GM23338 (cell line): Measurements from ENCODE around the gene ACOX2. TPM values are rescaled to one million over a fixed set of nuclear protein-coding genes. Genes with fewer than 3 reads are reported as not detected.

Source experiments
- ATAC-seq: fragments of 200-7000 bp; cut with Tn5 transposase; 3 replicates; pipeline ENCODE4 v1.9.1; 2020
- DNase-seq: peaks from one replicate; pipeline ENCODE4 v3.0.0-alpha.2; 2015; ENCODE audit warnings: low spot score
- H2AFZ ChIP-seq: fragments of 200-600 bp; sonication (generic); 2 replicates; pipeline ENCODE4 v1.8.0; 2016; ENCODE audit warnings: antibody characterized with exemption, mild to moderate bottlenecking, moderate library complexity
- H3F3A ChIP-seq: fragments of 200-600 bp; sonication (generic); replicated peaks from 2 replicates; pipeline ENCODE4 v1.8.0; 2017; ENCODE audit warnings: antibody characterized with exemption, mixed run types, low read depth
- H3K27ac ChIP-seq: fragments of 200-600 bp; sonication (generic); 2 replicates; pipeline ENCODE4 v1.6.1; 2016; ENCODE audit warnings: low read depth
- H3K27me3 ChIP-seq: fragments of 200-600 bp; sonication (generic); 2 replicates; pipeline ENCODE4 v1.8.0; 2016; ENCODE audit warnings: mild to moderate bottlenecking, mixed run types, moderate library complexity; ENCODE audit not compliant: insufficient read depth
- H3K36me3 ChIP-seq: fragments of 200-600 bp; sonication (generic); 2 replicates; pipeline ENCODE4 v1.8.0; 2016; ENCODE audit warnings: mild to moderate bottlenecking; ENCODE audit not compliant: insufficient read depth
- H3K4me1 ChIP-seq: fragments of 200-600 bp; sonication (generic); 2 replicates; pipeline ENCODE4 v1.8.0; 2016; ENCODE audit warnings: mild to moderate bottlenecking, moderate library complexity; ENCODE audit not compliant: insufficient read depth
- H3K4me2 ChIP-seq: fragments of 200-600 bp; sonication (generic); 2 replicates; pipeline ENCODE4 v1.7.1; 2017; ENCODE audit warnings: mixed run types
- H3K4me3 ChIP-seq: fragments of 200-600 bp; sonication (generic); 2 replicates; pipeline ENCODE4 v1.6.1; 2016; ENCODE audit warnings: mixed run types
- H3K79me2 ChIP-seq: fragments of 200-600 bp; sonication (generic); replicated peaks from 2 replicates; pipeline ENCODE4 v1.8.0; 2017; ENCODE audit warnings: mild to moderate bottlenecking; ENCODE audit not compliant: insufficient read depth
- H3K9me2 ChIP-seq: fragments of 200-600 bp; sonication (generic); 2 replicates; pipeline ENCODE4 v1.8.0; 2017; ENCODE audit not compliant: insufficient read depth
- H4K20me1 ChIP-seq: fragments of 200-600 bp; sonication (generic); replicated peaks from 2 replicates; pipeline ENCODE4 v1.8.0; 2017; ENCODE audit warnings: mild to moderate bottlenecking; ENCODE audit not compliant: insufficient read depth
- H3K27ac Mint-ChIP-seq: 2 replicates; pipeline ENCODE4 v1.8.0; 2020; ENCODE audit warnings: inconsistent platforms, mild to moderate bottlenecking, moderate library complexity, mixed read lengths
- H3K27me3 Mint-ChIP-seq: 3 replicates; pipeline ENCODE4 v1.8.0; 2022; ENCODE audit warnings: low read depth, mild to moderate bottlenecking, moderate library complexity, mixed read lengths, inconsistent platforms; ENCODE audit not compliant: insufficient read depth, poor library complexity
- H3K36me3 Mint-ChIP-seq: 3 replicates; pipeline ENCODE4 v1.8.0; 2021; ENCODE audit warnings: low read depth, mild to moderate bottlenecking, inconsistent platforms, moderate library complexity, mixed read lengths
- H3K4me1 Mint-ChIP-seq: 3 replicates; pipeline ENCODE4 v1.8.0; 2020; ENCODE audit warnings: mild to moderate bottlenecking, inconsistent platforms, mixed read lengths
- H3K4me3 Mint-ChIP-seq: 3 replicates; pipeline ENCODE4 v1.8.0; 2021; ENCODE audit warnings: moderate library complexity, mild to moderate bottlenecking, inconsistent platforms, mixed read lengths
- H3K9me3 Mint-ChIP-seq: 3 replicates; pipeline ENCODE4 v1.8.0; 2020; ENCODE audit warnings: moderate library complexity, mild to moderate bottlenecking, inconsistent platforms, mixed read lengths
- CREB1 ChIP-seq: fragments of 250-450 bp; sonication (Bioruptor Pico); IDR thresholded peaks from 2 replicates; pipeline ENCODE4 v1.5.0; 2020; ENCODE audit warnings: low read depth, mild to moderate bottlenecking, moderate library complexity
- ETS1 ChIP-seq: IDR thresholded peaks from 2 replicates; pipeline ENCODE4 v1.6.1; 2016; ENCODE audit warnings: antibody characterized with exemption
- EZH2 ChIP-seq: fragments of 200-600 bp; sonication (generic); IDR thresholded peaks from one replicate; pipeline ENCODE4 v1.8.0; 2017; ENCODE audit warnings: antibody characterized with exemption, mild to moderate bottlenecking, low read depth; ENCODE audit not compliant: unreplicated experiment
- EZH2phosphoT487 ChIP-seq: fragments of 200-600 bp; sonication (generic); IDR thresholded peaks from one replicate; pipeline ENCODE4 v1.8.1; 2018; ENCODE audit warnings: antibody characterized with exemption; ENCODE audit not compliant: unreplicated experiment
- JUNB ChIP-seq: IDR thresholded peaks from one replicate; pipeline ENCODE4 v1.6.1; 2016; ENCODE audit warnings: antibody characterized with exemption; ENCODE audit not compliant: unreplicated experiment
- NANOG ChIP-seq: IDR thresholded peaks from 2 replicates; pipeline ENCODE4 v1.6.1; 2016; ENCODE audit warnings: antibody characterized with exemption, borderline replicate concordance
- POLR2AphosphoS5 ChIP-seq: IDR thresholded peaks from 2 replicates; pipeline ENCODE4 v1.6.1; 2016; ENCODE audit warnings: antibody characterized with exemption, low read depth
- STAT1 ChIP-seq: IDR thresholded peaks from one replicate; pipeline ENCODE4 v1.6.1; 2016; ENCODE audit warnings: antibody characterized with exemption; ENCODE audit not compliant: unreplicated experiment
- ZNF114 ChIP-seq: fragments of 250-450 bp; sonication (Bioruptor Pico); IDR thresholded peaks from 2 replicates; pipeline ENCODE4 v1.5.0; 2020; ENCODE audit warnings: mild to moderate bottlenecking, moderate library complexity
- ZNF331 ChIP-seq: fragments of 250-450 bp; sonication (Bioruptor Pico); IDR thresholded peaks from 2 replicates; pipeline ENCODE4 v1.5.0; 2020; ENCODE audit warnings: low read depth, mild to moderate bottlenecking, moderate library complexity
- ZNF462 ChIP-seq: fragments of 250-450 bp; sonication (Bioruptor Pico); IDR thresholded peaks from 2 replicates; pipeline ENCODE4 v1.5.0; 2020; ENCODE audit warnings: mild to moderate bottlenecking, moderate library complexity
- polyA plus RNA-seq: library from polyadenylated mRNA; unstranded; fragments of >200 nt; fragmentation: Nextera tagmentation; extraction: Ambion mirVana; gene quantifications from 2 replicates; pipeline ENCODE4 v1.2.1, GENCODE V29; 2016
- total RNA-seq: library from RNA; depleted of rRNA; stranded (reverse); fragments of >200 nt; shearing (Covaris generic); gene quantifications from 2 replicates; pipeline ENCODE4 v1.2.3, GENCODE V29; 2014
- TF ChIP-seq, protein P1 (sequence below): IDR thresholded peaks from one replicate; pipeline ENCODE4 v1.6.1; 2018; ENCODE audit warnings: antibody characterized with exemption; ENCODE audit not compliant: unreplicated experiment
- TF ChIP-seq, protein P2 (sequence below), 2 experiments: fragments of 200-600 bp in 1 of 2; sonication (generic) in 1 of 2; conservative IDR thresholded peaks; 2 replicates each; pipeline versions ENCODE4 v1.5.1 to v1.6.1; 2016 to 2017; ENCODE audit warnings: antibody characterized with exemption in 2 of 2, low read depth in 2 of 2, mild to moderate bottlenecking in 2 of 2, moderate library complexity in 1 of 2

The ACOX2 gene
- total and polyA plus RNA-seq, 2 experiments from 2014 or later: 1.1 to 1.9 TPM

GRCh38 chr3:58573640-58574039, 36.6 kb upstream of the ACOX2 start:
- Histone ChIP-seq H3K27me3 (no peaks in the 10 kb centered on the region), H3F3A (no peaks in the 10 kb centered on the region), H2AFZ (0 out of 2 replicates have a peak overlapping the region, but pooled peaks have one; percentile 59), H4K20me1 (no peaks in the 10 kb centered on the region), H3K79me2 (no peaks in the 10 kb centered on the region), H3K4me2 (no peak overlapping the region), H3K27ac (no peak overlapping the region), H3K9me2 (peaks cover under 1% of the 10 kb centered on the region; the same call in 1 of the 2 replicates), H3K4me1 (peaks cover 13% of the 10 kb centered on the region; the same call in 1 of the 2 replicates), H3K36me3 (no peaks in the 10 kb centered on the region), H3K4me3 (no peak overlapping the region)
- Mint-ChIP-seq H3K4me3 (no peak overlapping the region), H3K36me3 (no peaks in the 10 kb centered on the region), H3K27me3 (peaks cover 5% of the 10 kb centered on the region), H3K9me3 (no peaks in the 10 kb centered on the region), H3K27ac (no peak overlapping the region), H3K4me1 (peaks cover 26% of the 10 kb centered on the region)
- DNase-seq (no peak), ATAC-seq (no peak)
- TF ChIP-seq, protein P1, sequence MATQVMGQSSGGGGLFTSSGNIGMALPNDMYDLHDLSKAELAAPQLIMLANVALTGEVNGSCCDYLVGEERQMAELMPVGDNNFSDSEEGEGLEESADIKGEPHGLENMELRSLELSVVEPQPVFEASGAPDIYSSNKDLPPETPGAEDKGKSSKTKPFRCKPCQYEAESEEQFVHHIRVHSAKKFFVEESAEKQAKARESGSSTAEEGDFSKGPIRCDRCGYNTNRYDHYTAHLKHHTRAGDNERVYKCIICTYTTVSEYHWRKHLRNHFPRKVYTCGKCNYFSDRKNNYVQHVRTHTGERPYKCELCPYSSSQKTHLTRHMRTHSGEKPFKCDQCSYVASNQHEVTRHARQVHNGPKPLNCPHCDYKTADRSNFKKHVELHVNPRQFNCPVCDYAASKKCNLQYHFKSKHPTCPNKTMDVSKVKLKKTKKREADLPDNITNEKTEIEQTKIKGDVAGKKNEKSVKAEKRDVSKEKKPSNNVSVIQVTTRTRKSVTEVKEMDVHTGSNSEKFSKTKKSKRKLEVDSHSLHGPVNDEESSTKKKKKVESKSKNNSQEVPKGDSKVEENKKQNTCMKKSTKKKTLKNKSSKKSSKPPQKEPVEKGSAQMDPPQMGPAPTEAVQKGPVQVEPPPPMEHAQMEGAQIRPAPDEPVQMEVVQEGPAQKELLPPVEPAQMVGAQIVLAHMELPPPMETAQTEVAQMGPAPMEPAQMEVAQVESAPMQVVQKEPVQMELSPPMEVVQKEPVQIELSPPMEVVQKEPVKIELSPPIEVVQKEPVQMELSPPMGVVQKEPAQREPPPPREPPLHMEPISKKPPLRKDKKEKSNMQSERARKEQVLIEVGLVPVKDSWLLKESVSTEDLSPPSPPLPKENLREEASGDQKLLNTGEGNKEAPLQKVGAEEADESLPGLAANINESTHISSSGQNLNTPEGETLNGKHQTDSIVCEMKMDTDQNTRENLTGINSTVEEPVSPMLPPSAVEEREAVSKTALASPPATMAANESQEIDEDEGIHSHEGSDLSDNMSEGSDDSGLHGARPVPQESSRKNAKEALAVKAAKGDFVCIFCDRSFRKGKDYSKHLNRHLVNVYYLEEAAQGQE: no peak
- TF ChIP-seq CREB1 (CRISPR knock-in tag) (no peak), JUNB (no peak), ZNF114 (CRISPR knock-in tag) (no peak), EZH2phosphoT487 (no peak), POLR2AphosphoS5 (no peak), ZNF462 (CRISPR knock-in tag) (no peak), NANOG (no peak), EZH2 (no peak), ETS1 (no peak), ZNF331 (CRISPR knock-in tag) (no peak), STAT1 (no peak)
- TF ChIP-seq, protein P2, sequence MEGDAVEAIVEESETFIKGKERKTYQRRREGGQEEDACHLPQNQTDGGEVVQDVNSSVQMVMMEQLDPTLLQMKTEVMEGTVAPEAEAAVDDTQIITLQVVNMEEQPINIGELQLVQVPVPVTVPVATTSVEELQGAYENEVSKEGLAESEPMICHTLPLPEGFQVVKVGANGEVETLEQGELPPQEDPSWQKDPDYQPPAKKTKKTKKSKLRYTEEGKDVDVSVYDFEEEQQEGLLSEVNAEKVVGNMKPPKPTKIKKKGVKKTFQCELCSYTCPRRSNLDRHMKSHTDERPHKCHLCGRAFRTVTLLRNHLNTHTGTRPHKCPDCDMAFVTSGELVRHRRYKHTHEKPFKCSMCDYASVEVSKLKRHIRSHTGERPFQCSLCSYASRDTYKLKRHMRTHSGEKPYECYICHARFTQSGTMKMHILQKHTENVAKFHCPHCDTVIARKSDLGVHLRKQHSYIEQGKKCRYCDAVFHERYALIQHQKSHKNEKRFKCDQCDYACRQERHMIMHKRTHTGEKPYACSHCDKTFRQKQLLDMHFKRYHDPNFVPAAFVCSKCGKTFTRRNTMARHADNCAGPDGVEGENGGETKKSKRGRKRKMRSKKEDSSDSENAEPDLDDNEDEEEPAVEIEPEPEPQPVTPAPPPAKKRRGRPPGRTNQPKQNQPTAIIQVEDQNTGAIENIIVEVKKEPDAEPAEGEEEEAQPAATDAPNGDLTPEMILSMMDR (conservative IDR thresholded peaks at IDR 0.05; ENCODE audit: low read depth in 2 of 2): no peak
